ENCODE data around the gene GP5.
A peak's percentile ranks its signal among the peaks of the same experiment; 100 is the strongest.

Gene GP5

GRCh38 chr3:194375473-194376240, 23.4 kb downstream of the GP5 start:
- no peak for DNase-seq (ENCODE audit: low spot score)

DNA sequence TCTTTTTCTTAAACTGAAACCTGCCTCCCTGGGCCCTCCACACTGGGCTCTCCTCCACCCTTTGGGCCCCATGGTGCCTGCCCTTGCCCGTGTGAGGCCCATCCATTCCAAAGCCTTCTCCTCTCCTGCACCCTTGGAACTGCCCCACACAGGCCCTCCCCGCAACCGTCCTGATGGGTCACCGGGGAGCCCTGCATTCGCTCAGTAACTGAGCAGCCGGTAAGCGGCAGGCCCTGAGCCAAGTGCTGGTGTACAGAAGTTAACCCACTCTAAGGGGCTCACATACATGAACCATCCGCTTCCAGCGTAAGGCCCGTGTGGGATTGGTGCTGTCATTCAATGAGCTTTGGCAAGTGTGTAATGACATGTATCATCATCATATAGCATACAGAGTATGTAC, 24.1 kb downstream of the GP5 start:
- DNase-seq (ENCODE audit: low spot score) = no peak

DNA sequence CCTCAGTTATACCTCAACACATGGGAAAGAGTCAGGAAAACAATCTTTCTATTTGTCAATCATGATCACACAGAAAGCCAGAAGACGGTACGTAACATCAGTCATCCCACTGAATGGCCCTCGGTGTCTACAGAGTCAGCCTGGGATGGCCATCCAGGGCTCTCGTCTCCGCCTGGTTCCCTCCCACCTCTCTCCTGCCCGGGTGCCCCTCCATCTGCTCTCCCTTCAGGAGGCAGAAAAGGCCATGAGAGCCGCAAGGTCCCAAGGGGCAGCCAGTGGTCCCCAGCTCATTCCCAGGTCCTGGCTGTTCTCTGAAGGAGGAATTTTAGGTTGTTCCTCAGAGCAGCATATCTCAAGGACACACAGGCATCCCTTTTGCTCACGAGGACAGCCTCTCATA, 25.2 kb downstream of the GP5 start:
- DNase-seq (ENCODE audit: low spot score) = no peak

DNA sequence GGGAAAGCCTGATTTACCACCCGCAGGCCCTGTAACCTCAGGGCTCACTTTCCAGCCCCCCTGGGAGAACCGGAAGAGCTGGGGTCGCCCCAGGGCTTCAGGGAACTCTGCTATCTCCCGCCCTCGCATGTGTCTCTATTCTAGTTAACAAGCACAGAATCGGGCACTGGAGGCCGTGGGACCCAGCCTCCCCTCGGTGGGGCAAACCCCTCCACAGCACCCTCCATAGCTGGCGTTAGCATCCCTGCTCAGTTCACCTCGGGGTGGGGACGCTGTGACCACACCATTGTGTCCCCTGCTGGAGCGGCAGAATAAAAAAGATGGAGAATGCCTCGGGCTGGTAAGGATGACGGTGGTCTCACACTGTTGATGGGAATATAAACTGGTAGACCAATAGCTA, 26.0 kb downstream of the GP5 start:
- DNase-seq (ENCODE audit: low spot score) = no peak

DNA sequence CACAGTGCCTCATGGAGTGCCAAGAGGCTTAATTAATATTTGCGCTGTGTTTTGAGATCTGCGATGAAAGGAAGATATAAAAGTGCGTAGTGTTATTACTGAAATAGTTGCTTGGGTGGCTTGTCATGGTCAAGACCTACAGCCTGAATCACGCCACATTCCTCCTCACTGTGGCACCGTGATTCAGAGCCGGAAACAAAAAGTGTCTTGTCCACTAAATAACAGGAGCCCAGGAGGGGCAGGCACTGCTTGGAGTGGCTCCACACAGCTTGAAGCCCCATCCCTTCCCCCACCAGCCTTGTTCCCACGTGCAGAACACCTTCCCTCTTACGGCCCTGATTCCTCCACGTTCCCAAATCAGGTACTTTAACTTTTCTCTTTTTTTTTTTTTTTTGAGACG, 28.3 kb downstream of the GP5 start:
- no peak for DNase-seq (ENCODE audit: low spot score)

DNA sequence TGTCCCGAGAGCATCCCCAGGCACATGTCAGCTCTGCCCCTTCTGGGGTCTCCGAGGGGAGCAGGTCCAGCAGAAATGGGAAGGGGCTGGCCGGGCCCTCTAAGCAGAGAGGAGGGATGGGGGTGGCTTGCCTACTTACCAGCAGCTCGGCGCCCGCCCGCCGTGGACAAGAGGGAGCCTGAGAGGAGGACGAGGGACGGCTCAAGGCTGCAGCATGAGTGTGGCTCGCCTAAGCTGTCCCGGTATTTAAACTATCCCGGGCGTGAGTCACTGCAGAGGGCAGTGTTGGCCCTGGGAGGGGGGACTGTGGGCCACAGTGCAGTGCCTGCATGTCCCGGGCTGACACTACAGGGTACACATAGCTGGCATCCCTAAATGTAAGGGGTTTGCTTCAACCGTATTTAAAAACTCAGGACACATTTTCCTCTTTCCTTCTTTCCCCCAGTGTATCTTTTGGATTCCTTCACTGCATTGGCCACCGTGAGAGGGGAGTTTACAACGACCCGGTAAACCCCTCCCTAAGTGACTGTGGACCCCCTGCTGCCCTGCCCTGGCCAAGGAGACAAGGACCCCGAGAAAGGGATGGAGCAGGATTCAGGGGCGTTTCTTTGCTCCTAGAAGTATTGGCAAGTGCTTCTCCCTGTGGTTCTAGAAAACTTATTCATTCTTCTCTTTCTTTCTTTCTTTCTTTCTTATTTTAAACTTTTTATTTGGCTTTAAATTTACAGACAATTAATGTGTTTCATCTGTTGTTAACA, 29.4 kb downstream of the GP5 start, which contains the start of gene LRRC15:
Gene LRRC15 (minus strand): TSS at position 222 of the 758 bp plus-strand sequence. CDS start 8,700 bp downstream, outside the sequence.
- DNase-seq (ENCODE audit: low spot score) = peak; percentile 83

- no peak for DNase-seq (ENCODE audit: low spot score)
Observed at GRCh38 chr3:194368918-194369317, 30.1 kb downstream of the GP5 start.

GRCh38 chr3:194367992-194368841, 30.8 kb downstream of the GP5 start:
- peak; percentile 62 for DNase-seq (ENCODE audit: low spot score)

DNA sequence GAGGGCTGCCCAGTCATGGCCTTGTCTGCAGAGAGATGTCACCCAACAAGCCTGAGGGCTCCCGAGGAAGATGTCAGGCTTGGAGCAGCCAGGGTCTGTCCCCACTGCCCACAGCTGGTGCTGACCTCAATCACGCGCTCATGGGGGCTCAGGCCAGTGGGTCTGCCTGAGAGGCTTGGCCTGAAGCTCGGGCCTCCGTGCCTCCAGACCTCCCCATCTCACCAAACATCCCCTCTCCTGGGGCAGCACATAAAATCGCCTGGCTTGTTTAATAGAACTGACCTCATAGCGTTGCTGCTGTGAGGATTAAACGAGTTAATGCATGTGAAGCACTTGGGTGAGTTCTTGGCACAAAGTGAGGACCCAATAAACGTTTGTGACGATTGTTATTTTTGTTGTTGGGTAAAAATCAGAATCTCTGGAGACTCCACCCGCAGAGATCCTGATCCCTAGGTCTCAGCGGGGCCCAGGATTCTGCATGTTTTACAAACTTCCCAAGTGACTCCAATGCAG, 33.0 kb downstream of the GP5 start:
- no peak for DNase-seq (ENCODE audit: low spot score)

- DNase-seq (ENCODE audit: low spot score) = no peak
Observed at GRCh38 chr3:194365526-194365925, 33.5 kb downstream of the GP5 start.

GRCh38 chr3:194364652-194365434, 34.2 kb downstream of the GP5 start:
- DNase-seq (ENCODE audit: low spot score) = peak; percentile 56

DNA sequence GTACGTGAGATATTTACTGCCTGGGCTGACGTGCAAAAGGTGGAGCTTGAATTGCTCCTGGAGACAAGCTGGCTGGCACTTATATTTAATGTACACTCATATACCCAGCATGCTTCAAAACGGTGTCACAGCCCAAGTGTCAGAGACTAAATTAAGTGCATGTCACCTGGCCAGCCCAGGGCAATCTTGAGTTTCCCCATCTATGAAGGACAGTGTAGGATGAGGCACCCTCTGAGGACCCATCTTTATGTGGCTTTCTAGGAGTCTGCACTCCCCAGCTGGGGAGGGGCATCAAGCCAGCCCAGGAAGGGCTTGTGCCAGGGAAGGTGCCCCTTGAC, 34.8 kb downstream of the GP5 start:
- DNase-seq (ENCODE audit: low spot score) = no peak

- DNase-seq (ENCODE audit: low spot score) = no peak
Observed at GRCh38 chr3:194360568-194360967, 38.5 kb downstream of the GP5 start.

GRCh38 chr3:194357681-194358080, 41.4 kb downstream of the GP5 start:
- no peak for DNase-seq (ENCODE audit: low spot score)

DNA sequence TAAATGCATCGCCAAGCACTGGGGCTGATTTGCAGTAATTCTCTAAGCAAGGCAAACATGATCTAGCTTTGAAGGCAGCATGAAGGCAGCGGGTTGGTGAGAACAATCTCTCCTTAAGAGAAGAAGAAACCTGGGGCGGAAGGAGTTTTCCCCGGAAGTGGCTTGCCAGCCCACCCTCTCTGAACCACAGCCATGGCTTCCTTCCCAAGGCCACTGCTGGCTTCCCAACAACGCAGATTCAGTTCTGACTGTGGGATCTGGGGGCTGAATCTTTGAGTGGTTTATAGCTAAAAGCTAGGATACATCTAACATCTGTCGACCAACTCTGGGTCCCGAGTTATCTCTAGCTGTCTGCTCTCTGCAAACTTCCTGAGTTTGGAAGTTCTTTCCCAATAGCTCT, 43.7 kb downstream of the GP5 start:
- DNase-seq (ENCODE audit: low spot score) = no peak

GRCh38 chr3:194354315-194354714, 44.8 kb downstream of the GP5 start:
- DNase-seq (ENCODE audit: low spot score) = no peak

- DNase-seq (ENCODE audit: low spot score) = no peak
Observed at GRCh38 chr3:194352667-194353246, 46.3 kb downstream of the GP5 start.

- DNase-seq (ENCODE audit: low spot score) = no peak
Observed at GRCh38 chr3:194351952-194352536, 47.0 kb downstream of the GP5 start.

GRCh38 chr3:194351080-194351672, 47.9 kb downstream of the GP5 start, which contains the start of gene CPN2:
CPN2 (minus strand) TSS chr3:194351328; CDS start chr3:194342702, 8,626 bp downstream.
- DNase-seq (ENCODE audit: low spot score) = no peak

- no peak for DNase-seq (ENCODE audit: low spot score)
Observed at GRCh38 chr3:194350726-194351071, 48.4 kb downstream of the GP5 start.

Data from AG08396 (cell line).